KMS-11 (cell line): ENCODE data around the gene RSU1.

Experiments used
- H2AFZ ChIP-seq: fragments of 200-600 bp; sonication (generic); 2 replicates; pipeline ENCODE4 v1.6.1; 2016; ENCODE audit warnings: antibody characterized with exemption, mixed run types, low read depth
- H3K27ac ChIP-seq: fragments of 200-600 bp; sonication (generic); 2 replicates; pipeline ENCODE4 v1.6.1; 2016; ENCODE audit warnings: mild to moderate bottlenecking, mixed run types
- H3K27me3 ChIP-seq: fragments of 200-600 bp; sonication (generic); 2 replicates; pipeline ENCODE4 v1.6.1; 2017; ENCODE audit warnings: mild to moderate bottlenecking, low read depth, mixed run types, moderate library complexity; ENCODE audit not compliant: insufficient read depth
- H3K36me3 ChIP-seq: fragments of 200-600 bp; sonication (generic); 2 replicates; pipeline ENCODE4 v1.6.1; 2017; ENCODE audit warnings: mild to moderate bottlenecking, mixed run types; ENCODE audit not compliant: insufficient read depth
- H3K4me1 ChIP-seq: fragments of 200-600 bp; sonication (generic); 2 replicates; pipeline ENCODE4 v1.6.1; 2016; ENCODE audit warnings: mild to moderate bottlenecking, low read depth, mixed run types; ENCODE audit not compliant: poor library complexity, severe bottlenecking
- H3K4me2 ChIP-seq: fragments of 200-600 bp; sonication (generic); 2 replicates; pipeline ENCODE4 v1.7.0; 2016; ENCODE audit warnings: mild to moderate bottlenecking, mixed run types
- H3K4me3 ChIP-seq: fragments of 200-600 bp; sonication (generic); IDR thresholded peaks from 2 replicates; pipeline ENCODE4 v1.6.1; 2017; ENCODE audit warnings: low read depth, low read length, mixed read lengths; ENCODE audit not compliant: insufficient read depth
- H3K79me2 ChIP-seq: fragments of 200-600 bp; sonication (generic); 2 replicates; pipeline ENCODE4 v1.6.1; 2016; ENCODE audit warnings: low read depth, mixed run types; ENCODE audit not compliant: insufficient read depth
- H3K9ac ChIP-seq: fragments of 200-600 bp; sonication (generic); 2 replicates; pipeline ENCODE4 v1.6.1; 2016; ENCODE audit warnings: mild to moderate bottlenecking, mixed run types
- H4K20me1 ChIP-seq: fragments of 200-600 bp; sonication (generic); 2 replicates; pipeline ENCODE4 v1.6.1; 2016; ENCODE audit warnings: mild to moderate bottlenecking, mixed run types; ENCODE audit not compliant: insufficient read depth
- TF ChIP-seq, protein P1 (sequence below): fragments of 200-600 bp; sonication (generic); conservative IDR thresholded peaks from 2 replicates; pipeline ENCODE4 v1.6.1; 2017; ENCODE audit warnings: low read depth, mild to moderate bottlenecking, antibody characterized with exemption, low read length, moderate library complexity, mixed read lengths

RSU1 gene

DNA sequence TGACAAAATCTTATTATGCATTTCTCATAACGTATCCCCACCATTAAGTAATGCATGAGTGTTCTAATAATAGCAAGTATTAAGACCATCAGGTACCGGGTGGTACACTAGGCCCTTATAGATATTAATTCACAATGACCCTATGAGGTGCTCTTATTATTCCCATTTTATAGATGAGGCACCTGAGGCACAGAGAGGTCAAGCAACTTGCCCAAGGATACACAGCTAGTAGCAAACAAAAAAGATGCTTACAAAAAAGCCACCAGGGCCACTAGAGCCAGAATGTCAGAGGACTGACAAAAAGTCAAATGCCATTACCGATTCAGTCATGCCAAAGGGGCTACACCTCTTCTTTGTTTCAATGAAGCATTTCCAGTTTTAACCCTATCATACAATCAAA lies 5.9 kb downstream of the RSU1 start:
- no peak overlapping the region for H2AFZ ChIP-seq
- no peaks in the 10 kb centered on the region for H3K36me3 ChIP-seq
- H3K4me2 ChIP-seq = no peak overlapping the region
- H3K4me1 ChIP-seq = peaks cover 5% of the 10 kb centered on the region
- H3K4me3 ChIP-seq = no peak overlapping the region
- no peaks in the 10 kb centered on the region for H3K27me3 ChIP-seq
- H3K27ac ChIP-seq = no peak overlapping the region
- TF ChIP-seq, protein P1, sequence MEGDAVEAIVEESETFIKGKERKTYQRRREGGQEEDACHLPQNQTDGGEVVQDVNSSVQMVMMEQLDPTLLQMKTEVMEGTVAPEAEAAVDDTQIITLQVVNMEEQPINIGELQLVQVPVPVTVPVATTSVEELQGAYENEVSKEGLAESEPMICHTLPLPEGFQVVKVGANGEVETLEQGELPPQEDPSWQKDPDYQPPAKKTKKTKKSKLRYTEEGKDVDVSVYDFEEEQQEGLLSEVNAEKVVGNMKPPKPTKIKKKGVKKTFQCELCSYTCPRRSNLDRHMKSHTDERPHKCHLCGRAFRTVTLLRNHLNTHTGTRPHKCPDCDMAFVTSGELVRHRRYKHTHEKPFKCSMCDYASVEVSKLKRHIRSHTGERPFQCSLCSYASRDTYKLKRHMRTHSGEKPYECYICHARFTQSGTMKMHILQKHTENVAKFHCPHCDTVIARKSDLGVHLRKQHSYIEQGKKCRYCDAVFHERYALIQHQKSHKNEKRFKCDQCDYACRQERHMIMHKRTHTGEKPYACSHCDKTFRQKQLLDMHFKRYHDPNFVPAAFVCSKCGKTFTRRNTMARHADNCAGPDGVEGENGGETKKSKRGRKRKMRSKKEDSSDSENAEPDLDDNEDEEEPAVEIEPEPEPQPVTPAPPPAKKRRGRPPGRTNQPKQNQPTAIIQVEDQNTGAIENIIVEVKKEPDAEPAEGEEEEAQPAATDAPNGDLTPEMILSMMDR = no peak
- H4K20me1 ChIP-seq = no peaks in the 10 kb centered on the region
- no peaks in the 10 kb centered on the region; the same call in 1 of the 2 replicates for H3K79me2 ChIP-seq
- no peak overlapping the region for H3K9ac ChIP-seq

DNA sequence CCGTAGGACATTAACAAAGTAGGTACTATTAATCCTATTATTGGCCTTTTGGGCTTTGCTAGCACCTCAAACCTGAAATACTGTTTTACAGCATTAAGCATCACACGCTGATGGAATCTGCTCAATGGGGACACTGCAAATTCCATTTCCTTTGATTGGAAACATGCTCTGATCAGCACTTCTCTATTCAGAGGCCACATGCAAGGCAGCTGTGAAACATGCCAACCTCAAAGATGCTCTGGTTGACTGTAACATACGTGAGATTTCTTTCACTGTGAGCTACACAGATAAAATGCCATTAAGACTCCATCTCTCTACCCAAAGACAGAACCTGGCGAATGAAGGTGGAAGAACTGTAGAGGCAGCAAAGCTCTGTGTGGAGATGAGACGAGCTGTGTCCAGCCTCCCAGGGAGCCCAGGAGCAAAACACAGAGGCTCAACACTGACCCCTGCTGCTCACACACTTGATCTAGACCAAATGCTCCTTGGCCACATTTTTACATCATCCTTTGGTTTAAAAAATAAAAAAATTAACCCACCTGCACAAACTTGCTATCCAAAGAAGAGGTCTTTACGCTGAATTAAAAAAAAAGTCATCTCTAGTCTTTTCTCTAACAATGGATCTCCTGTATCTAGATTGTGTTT lies 8.0 kb downstream of the RSU1 start:
- H4K20me1 ChIP-seq = no peaks in the 10 kb centered on the region
- H3K4me1 ChIP-seq = no peaks in the 10 kb centered on the region
- H3K9ac ChIP-seq = no peak overlapping the region
- no peaks in the 10 kb centered on the region for H3K36me3 ChIP-seq
- no peaks in the 10 kb centered on the region for H3K79me2 ChIP-seq
- H3K4me2 ChIP-seq = no peak overlapping the region
- no peak overlapping the region for H3K27ac ChIP-seq
- no peak overlapping the region for H2AFZ ChIP-seq
- TF ChIP-seq, protein P1 = peak; percentile 74
- no peak overlapping the region for H3K4me3 ChIP-seq
- no peaks in the 10 kb centered on the region for H3K27me3 ChIP-seq

DNA sequence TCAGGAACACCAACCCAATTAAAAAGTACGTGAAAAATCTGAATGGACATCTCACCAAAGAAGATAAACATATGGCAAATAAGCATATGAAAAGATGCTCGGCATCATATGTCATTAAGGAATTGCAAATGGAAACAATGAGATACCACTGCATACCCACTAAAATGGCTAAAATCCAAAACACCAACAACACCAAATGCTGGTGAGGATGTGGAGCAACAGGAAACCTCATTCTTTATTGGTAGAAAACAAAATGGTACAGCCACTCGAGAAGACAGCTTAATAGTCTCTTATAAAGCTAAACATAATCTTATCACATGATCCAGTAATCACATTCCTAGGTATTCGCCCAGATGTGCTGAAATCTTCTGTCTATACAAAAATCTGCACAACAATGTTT lies 13.1 kb downstream of the RSU1 start:
- Histone ChIP-seq H3K27me3 (no peaks in the 10 kb centered on the region), H3K9ac (no peak overlapping the region), H2AFZ (no peak overlapping the region), H3K4me3 (no peak overlapping the region), H3K79me2 (peaks cover 5% of the 10 kb centered on the region; the same call in 1 of the 2 replicates), H3K27ac (no peak overlapping the region), H3K36me3 (no peaks in the 10 kb centered on the region), H3K4me1 (no peaks in the 10 kb centered on the region), H4K20me1 (no peaks in the 10 kb centered on the region), H3K4me2 (no peak overlapping the region)
- TF ChIP-seq, protein P1 = no peak

DNA sequence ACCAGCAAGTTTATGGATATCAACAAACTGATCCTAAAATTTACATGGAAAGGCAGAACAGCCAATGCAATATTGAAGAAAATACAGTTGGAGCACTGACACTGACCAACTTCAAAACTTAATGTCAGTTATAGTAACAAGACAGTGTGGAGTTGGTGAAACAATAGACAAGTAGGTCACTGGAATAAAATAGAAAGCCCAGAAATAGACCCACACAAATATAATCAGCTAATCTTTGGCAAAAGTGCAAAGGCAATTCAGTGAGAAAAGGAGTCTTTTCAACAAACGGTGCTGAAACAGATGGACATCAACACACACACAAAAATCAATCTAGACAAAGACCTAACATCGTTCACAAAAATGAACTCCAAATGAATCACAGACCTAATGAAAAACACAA lies 13.8 kb downstream of the RSU1 start:
- no peaks in the 10 kb centered on the region for H4K20me1 ChIP-seq
- no peak overlapping the region for H3K4me3 ChIP-seq
- H3K4me1 ChIP-seq = no peaks in the 10 kb centered on the region
- H2AFZ ChIP-seq = no peak overlapping the region
- peaks cover 5% of the 10 kb centered on the region; the same call in 1 of the 2 replicates for H3K79me2 ChIP-seq
- TF ChIP-seq, protein P1 = no peak
- no peak overlapping the region for H3K27ac ChIP-seq
- H3K9ac ChIP-seq = no peak overlapping the region
- H3K36me3 ChIP-seq = no peaks in the 10 kb centered on the region
- no peaks in the 10 kb centered on the region for H3K27me3 ChIP-seq
- H3K4me2 ChIP-seq = no peak overlapping the region
